ENCODE measurements around the gene HOXA1.

Gene HOXA1

DNA sequence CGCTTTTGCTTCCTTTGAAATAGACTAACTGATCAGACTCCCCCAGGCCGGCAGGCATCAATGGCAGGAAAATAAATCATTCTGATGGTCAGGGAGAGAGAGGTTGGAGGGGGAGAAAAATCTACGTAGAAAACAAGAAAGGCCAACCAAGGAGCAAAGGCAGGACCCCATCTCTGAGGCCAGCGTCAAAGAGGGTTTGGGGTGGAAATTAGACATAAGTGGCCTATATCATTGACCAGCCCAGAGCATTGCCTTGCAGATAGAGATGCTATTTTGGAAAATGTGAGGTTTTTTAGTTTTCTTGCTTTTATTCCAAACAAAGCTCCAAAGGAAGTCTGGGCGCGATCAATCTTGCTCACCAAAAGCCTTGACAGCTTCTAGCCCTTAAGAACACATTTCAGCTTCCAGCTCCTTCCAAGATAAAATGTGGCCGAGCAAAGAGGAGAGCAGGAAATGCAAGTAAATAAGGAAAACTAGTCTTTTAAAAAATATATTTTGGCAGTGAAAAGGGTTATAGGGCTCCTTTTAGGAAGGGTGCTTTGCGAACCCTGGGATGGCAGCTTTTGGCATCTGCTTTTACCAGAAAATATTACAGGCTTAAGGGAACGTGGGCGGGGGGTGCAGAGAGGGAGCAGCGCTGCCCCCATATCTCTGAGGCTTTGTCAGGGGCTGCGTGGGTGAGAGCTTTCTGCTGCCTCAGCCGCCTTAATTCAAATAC, 8.7 kb upstream of the HOXA1 start:
- DNase-seq = no peak

GRCh38 chr7:27103489-27104226, 7.9 kb upstream of the HOXA1 start:
- DNase-seq = no peak

GRCh38 chr7:27102581-27103442, 7.0 kb upstream of the HOXA1 start, which contains the start of gene HOXA2:
HOXA2 (minus strand) TSS chr7:27102683; CDS start chr7:27102500, 183 bp downstream.
- no peak for DNase-seq

DNA sequence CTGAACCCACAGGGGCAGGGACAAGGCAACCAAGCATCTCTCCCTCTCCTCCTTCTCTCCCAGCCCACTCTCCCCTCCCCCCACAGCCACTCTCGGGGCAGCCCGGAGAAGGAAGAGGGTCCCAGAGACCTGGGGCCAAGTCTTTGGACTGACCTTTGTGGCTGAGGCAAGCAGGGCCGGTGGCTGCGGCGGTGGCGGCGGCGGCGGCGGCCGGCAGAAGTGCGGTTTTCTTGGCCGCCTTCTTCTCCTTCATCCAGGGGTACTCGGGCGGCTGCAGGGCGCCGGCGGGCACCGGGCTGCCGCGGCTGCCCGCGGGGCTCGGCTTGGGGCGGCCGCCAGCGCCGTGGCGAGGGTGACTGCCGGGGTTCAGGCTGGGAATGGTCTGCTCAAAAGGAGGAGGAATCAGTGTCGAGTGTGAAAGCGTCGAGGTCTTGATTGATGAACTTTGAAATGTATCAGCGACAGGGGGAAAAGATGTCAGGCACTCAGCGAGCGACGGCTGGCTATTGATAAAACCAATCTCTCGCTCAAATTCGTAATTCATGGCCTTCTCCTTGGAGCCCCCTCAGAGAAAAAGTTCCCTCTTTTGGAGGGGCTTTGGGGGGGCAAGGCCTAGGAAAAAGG, 6.3 kb upstream of the HOXA1 start:
- no peak for DNase-seq

- no peak for DNase-seq
These were observed 5.6 kb upstream of the HOXA1 start for GRCh38 chr7:27101171-27101956.

DNA sequence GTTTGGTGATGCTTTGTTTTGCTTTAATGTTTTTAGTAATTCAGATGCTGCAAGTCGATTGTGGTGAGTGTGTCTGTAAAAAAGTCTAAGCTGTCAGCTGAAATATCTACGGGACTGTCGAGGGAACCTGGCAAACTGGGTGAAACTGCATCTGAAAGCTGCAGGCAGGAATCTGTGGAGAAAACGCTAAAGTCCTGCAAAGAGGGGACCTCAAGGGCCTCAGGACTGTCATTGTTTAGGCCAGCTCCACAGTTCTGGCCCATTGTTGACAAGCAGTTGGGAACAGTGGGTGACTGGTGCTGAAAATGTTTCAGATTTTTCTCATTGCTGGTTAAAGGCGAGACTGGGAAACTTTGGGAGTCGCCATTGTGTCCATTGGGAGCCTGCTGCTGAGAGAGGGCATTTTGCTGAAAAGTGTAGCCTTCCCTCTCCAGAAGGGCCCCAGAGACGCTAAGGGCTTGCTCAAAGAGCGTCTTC, 4.9 kb upstream of the HOXA1 start:
- no peak for DNase-seq

GRCh38 chr7:27099453-27100370, 3.9 kb upstream of the HOXA1 start:
- no peak for DNase-seq

DNA sequence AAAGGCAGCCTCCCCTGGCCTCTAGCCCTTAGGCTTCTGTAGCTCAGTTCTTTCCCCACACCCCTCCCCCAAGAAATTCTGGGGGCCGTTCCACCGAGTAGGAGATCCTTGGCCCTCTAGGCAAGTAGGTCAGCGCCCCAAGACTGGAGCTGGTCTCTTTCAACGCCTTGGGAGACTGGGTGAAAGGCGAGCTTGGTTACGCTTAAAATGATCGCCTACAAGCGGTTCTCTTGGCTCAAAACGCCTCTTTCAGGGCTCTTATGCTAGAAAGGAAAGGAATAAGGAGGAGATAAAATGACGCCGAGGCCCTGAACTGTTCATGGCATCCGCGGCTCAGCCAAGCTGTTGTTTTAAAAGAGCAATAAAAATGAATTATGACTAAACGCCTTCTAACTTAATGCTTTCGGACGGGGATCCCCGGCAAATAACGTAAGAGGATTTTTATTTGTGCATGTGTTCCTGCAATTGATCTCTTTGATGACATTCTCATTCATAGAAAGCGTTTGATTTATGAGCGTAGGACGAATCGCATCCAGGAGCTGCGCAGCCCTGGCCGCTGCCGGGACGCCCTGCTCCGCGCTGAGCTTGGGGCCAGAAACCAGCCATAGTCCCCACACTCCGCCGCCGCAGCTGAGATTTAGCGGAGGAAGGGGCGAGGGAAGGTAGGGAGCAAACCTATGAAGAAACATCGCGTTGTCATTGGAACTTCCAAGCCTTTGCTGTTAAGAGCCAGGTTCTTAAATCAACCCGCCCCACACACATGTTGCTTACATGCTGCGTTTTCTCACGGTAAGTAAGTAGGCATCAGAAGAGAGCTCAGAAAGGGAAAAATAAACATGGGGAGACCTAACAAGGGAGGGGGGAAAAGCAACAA, 3.0 kb upstream of the HOXA1 start:
- DNase-seq = no peak

- no peak for DNase-seq
These were observed 2.1 kb upstream of the HOXA1 start for GRCh38 chr7:27097686-27098577.

DNA sequence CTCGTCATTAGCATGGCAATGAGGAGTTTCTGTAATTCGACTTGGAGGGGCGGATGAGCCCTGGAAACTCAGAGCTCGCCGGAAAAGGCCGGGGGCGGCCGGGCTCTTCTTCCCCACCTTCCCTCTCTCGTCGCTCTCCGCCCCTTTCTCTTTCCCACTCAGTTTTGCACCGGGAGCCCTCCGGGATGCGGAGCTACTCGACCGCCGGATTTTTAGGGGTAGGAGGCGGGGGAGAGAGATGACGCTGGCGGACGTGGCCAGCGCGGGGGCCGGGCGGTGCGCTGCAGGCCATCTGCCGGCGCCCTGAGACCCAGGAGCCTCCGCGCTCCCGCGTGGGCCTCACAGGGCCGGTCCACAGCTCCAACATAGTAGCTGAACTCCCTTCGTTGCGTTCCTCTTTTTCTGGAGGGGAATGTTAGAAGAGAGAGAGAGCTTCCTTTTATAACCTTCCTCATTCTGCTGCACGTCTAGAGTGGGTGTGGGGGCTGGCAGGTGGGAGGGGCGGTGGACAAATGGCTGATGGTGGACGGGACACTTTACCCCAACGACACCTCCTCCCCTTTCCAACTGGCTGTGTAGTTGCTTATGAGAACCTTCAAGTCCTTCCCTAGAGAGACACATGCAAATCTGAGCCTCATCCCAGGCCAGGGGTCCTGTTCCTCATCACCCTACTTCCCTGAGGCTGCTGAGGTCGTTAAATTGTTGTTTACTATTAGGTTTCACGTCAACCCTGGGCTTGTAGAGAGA, 1.1 kb upstream of the HOXA1 start:
- no peak for DNase-seq

GRCh38 chr7:27095050-27095896, 527 bp downstream of the HOXA1 start:
- no peak for DNase-seq

GRCh38 chr7:27094304-27095049, 1.3 kb downstream of the HOXA1 start:
- no peak for DNase-seq

GRCh38 chr7:27093184-27093895, 2.5 kb downstream of the HOXA1 start:
- DNase-seq = no peak

GRCh38 chr7:27092819-27093110, 3.0 kb downstream of the HOXA1 start:
- DNase-seq = no peak

DNA sequence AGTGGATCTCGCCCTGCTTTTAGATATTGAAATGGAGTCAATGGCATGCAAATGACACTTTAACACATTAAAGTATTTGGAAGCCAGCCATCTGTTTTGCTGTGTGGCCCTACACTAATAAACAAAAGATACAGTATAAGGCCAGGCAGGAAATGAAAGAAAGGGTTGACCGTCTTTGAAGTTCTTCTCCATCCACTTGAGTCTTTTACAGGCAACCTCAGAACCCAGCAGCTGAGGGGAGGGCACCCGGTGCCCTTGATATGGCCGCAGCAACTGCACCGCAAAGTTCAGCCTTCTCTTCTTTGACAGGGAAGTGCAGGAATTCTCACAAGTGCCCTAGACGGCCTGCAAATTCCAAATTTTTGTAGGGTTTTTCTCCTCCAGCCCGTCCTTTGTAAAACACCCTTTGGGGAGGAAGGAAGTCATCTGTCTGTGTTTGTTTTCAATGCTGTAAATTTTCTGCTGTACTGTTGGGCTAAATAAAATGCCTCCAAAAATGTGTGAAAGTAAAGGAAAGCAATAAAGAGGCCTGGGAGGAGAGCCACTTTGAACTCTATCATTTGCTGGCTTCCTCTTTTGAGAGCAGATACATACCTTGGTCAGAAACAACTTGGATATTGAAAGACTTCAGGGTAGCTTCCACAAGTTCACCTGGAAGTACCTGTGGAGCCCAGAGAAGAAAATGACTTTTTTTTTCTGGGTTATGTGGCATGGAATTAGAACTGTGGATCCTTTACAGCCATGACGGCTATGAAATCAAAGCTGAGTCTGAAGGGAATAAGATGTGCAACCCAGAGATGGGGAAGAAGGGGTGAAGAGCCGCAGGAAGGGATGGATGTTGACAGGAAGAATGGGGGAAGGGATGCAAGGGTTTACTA, 3.6 kb downstream of the HOXA1 start:
- no peak for DNase-seq

All from hematopoietic multipotent progenitor cell treated with erythropoietin and hydrocortisone succinate and interleukin-3 and kit ligand, for 8 days (in vitro differentiated cells).